ENCODE results near the gene PIANP.
"Not testable (repeated sequence)": the region's sequence is repeated elsewhere in the genome, so short reads cannot be mapped to it uniquely, and the experiment has no call there.

Gene PIANP

GRCh38 chr12:6724409-6724797 lies 23.8 kb upstream of the PIANP start:
- Mint-ChIP-seq H3K4me1 (peaks cover 14 to 27% of the 10 kb centered on the region in 2 donors), H3K27me3 (no peaks in the 10 kb centered on the region), H3K4me3 (peak overlapping the region; percentile 90 to 96), H3K9me3 (no peaks in the 10 kb centered on the region), H3K36me3 (peaks cover 13 to 16% of the 10 kb centered on the region in 2 donors), H3K27ac (peak overlapping the region; percentile 94)
- DNase-seq (peak; percentile 47), ATAC-seq (replicated peaks) (peak; percentile 52 to 60)

GRCh38 chr12:6723607-6724408 lies 23.2 kb upstream of the PIANP start, which contains the start of gene COPS7A:
TSS of gene COPS7A (plus strand) at chr12:6724046. CDS start at chr12:6724657, 611 bp downstream.
- ATAC-seq (replicated peaks) (peak; percentile 95), DNase-seq (peak; percentile 99)
- peak within 1 kb of the TSS; percentile 90 to 96 for H3K4me3 Mint-ChIP-seq
- no peaks in the 10 kb centered on the region for H3K9me3 Mint-ChIP-seq
- H3K36me3 Mint-ChIP-seq = peaks cover 10 to 14% of the 10 kb centered on the region in 2 donors
- H3K27me3 Mint-ChIP-seq = no peaks in the 10 kb centered on the region
- peaks cover 14 to 27% of the 10 kb centered on the region in 2 donors for H3K4me1 Mint-ChIP-seq
- H3K27ac Mint-ChIP-seq = peak within 1 kb of the TSS; percentile 94

GRCh38 chr12:6722863-6723262 lies 22.2 kb upstream of the PIANP start:
- no peak for ATAC-seq (replicated peaks)
- no peaks in the 10 kb centered on the region for H3K27me3 Mint-ChIP-seq
- H3K4me3 Mint-ChIP-seq = no peak overlapping the region
- peaks cover 14 to 27% of the 10 kb centered on the region in 2 donors for H3K4me1 Mint-ChIP-seq
- H3K36me3 Mint-ChIP-seq = peaks cover 6 to 10% of the 10 kb centered on the region in 2 donors
- DNase-seq = no peak
- H3K9me3 Mint-ChIP-seq = no peaks in the 10 kb centered on the region
- H3K27ac Mint-ChIP-seq = no peak overlapping the region

- ATAC-seq (replicated peaks) = no peak
- no peak overlapping the region for H3K27ac Mint-ChIP-seq
Measured at GRCh38 chr12:6716874-6717437, 16.3 kb upstream of the PIANP start.

GRCh38 chr12:6716031-6716873 lies 15.6 kb upstream of the PIANP start:
- H3K4me3 Mint-ChIP-seq; H3K4me1 Mint-ChIP-seq; DNase-seq; ATAC-seq (replicated peaks); H3K27me3 Mint-ChIP-seq; H3K9me3 Mint-ChIP-seq; H3K36me3 Mint-ChIP-seq; H3K27ac Mint-ChIP-seq: not testable (repeated sequence)

More at GRCh38 chr12:6716874-6717437, 16.3 kb upstream of the PIANP start:
- Mint-ChIP-seq H3K4me3 (no peak overlapping the region), H3K36me3 (no peaks in the 10 kb centered on the region), H3K27me3 (peaks cover 7% of the 10 kb centered on the region in 2 donors), H3K4me1 (no peaks in the 10 kb centered on the region), H3K9me3 (no peaks in the 10 kb centered on the region)
- no peak for DNase-seq

GRCh38 chr12:6708960-6709394 lies 8.4 kb upstream of the PIANP start:
- Mint-ChIP-seq H3K27me3 (peaks cover 28 to 35% of the 10 kb centered on the region in 2 donors), H3K4me1 (peaks cover 3 to 7% of the 10 kb centered on the region in 2 donors), H3K27ac (no peak overlapping the region), H3K36me3 (no peaks in the 10 kb centered on the region), H3K4me3 (no peak overlapping the region), H3K9me3 (no peaks in the 10 kb centered on the region)
- no peak for DNase-seq
- no peak for ATAC-seq (replicated peaks)

GRCh38 chr12:6708351-6708750 lies 7.7 kb upstream of the PIANP start:
- not testable (repeated sequence) for H3K4me1 Mint-ChIP-seq; H3K36me3 Mint-ChIP-seq; H3K27ac Mint-ChIP-seq; DNase-seq; ATAC-seq (replicated peaks); H3K4me3 Mint-ChIP-seq; H3K9me3 Mint-ChIP-seq
- H3K27me3 Mint-ChIP-seq = peaks cover 34 to 41% of the 10 kb centered on the region in 2 donors

GRCh38 chr12:6703631-6704030 lies 3.0 kb upstream of the PIANP start:
- Mint-ChIP-seq H3K27ac (no peak overlapping the region), H3K36me3 (no peaks in the 10 kb centered on the region), H3K4me1 (peaks cover 20 to 21% of the 10 kb centered on the region in 2 donors), H3K4me3 (no peak overlapping the region), H3K27me3 (peaks cover 52 to 62% of the 10 kb centered on the region in 2 donors), H3K9me3 (peaks cover 0 to 1% of the 10 kb centered on the region in 2 donors)
- ATAC-seq (replicated peaks) (peak in 1 of 2 donors; percentile 16), DNase-seq (no peak)

GRCh38 chr12:6701078-6701768 lies 608 bp upstream of the PIANP start:
- Mint-ChIP-seq H3K27me3 (peaks cover 45 to 56% of the 10 kb centered on the region in 2 donors), H3K4me3 (peak overlapping the region; percentile 79 to 80)

GRCh38 chr12:6699989-6700645 lies 498 bp downstream of the PIANP start:
- Mint-ChIP-seq H3K4me1 (peaks cover 47 to 56% of the 10 kb centered on the region in 2 donors), H3K4me3 (peak overlapping the region; percentile 78 to 85), H3K27ac (no peak overlapping the region), H3K9me3 (peaks cover 0 to 1% of the 10 kb centered on the region in 2 donors), H3K36me3 (peaks cover 0 to 3% of the 10 kb centered on the region in 2 donors), H3K27me3 (peaks cover 41 to 51% of the 10 kb centered on the region in 2 donors)
- DNase-seq = no peak
- no peak for ATAC-seq (replicated peaks)

More at GRCh38 chr12:6701078-6701768, 608 bp upstream of the PIANP start:
- peaks cover 0 to 1% of the 10 kb centered on the region in 2 donors for H3K36me3 Mint-ChIP-seq
- DNase-seq (no peak), ATAC-seq (replicated peaks) (no peak)
- H3K4me1 Mint-ChIP-seq = peaks cover 39 to 45% of the 10 kb centered on the region in 2 donors
- H3K27ac Mint-ChIP-seq = peak overlapping the region; percentile 26
- peaks cover 0 to 1% of the 10 kb centered on the region in 2 donors for H3K9me3 Mint-ChIP-seq

- Mint-ChIP-seq H3K27me3 (peaks cover 37 to 44% of the 10 kb centered on the region in 2 donors), H3K9me3 (peaks cover 0 to 1% of the 10 kb centered on the region in 2 donors), H3K4me1 (peaks cover 54 to 63% of the 10 kb centered on the region in 2 donors), H3K4me3 (peak overlapping the region; percentile 78 to 85), H3K36me3 (peaks cover 3% of the 10 kb centered on the region in 2 donors), H3K27ac (peak overlapping the region; percentile 62)
- no peak for DNase-seq
- ATAC-seq (replicated peaks) = no peak
Measured at GRCh38 chr12:6699259-6699988, 1.2 kb downstream of the PIANP start.

- Mint-ChIP-seq H3K9me3 (peaks cover 0 to 1% of the 10 kb centered on the region in 2 donors), H3K36me3 (peaks cover 3 to 13% of the 10 kb centered on the region in 2 donors), H3K4me3 (peak overlapping the region; percentile 7 to 40)
Measured at GRCh38 chr12:6698352-6699046, 2.1 kb downstream of the PIANP start.

More at GRCh38 chr12:6698352-6699046, 2.1 kb downstream of the PIANP start:
- no peak for ATAC-seq (replicated peaks)
- DNase-seq = no peak
- Mint-ChIP-seq H3K4me1 (peaks cover 60 to 66% of the 10 kb centered on the region in 2 donors), H3K27me3 (peaks cover 28 to 36% of the 10 kb centered on the region in 2 donors), H3K27ac (peak overlapping the region; percentile 72)

Measured in stimulated activated naive B cell treated with anti-CD40 and anti-IgM and Interleukin-4, amounts not matched to agents 10 μg/mL and 1 μg/mL and 100 μg/mL, for 72 hours (primary cell).